ENCODE results near the gene BBIP1.

- TF ChIP-seq EZH2 (IDR thresholded peaks at IDR 0.05; ENCODE audit: borderline replicate concordance, insufficient read depth, low read length, poor library complexity, severe bottlenecking) (no peak), RAD21 (conservative IDR thresholded peaks at IDR 0.05) (no peak), TAF1 (IDR thresholded peaks at IDR 0.05; ENCODE audit: low read depth) (no peak), EP300 (conservative IDR thresholded peaks at IDR 0.05; ENCODE audit: poor library complexity, severe bottlenecking) (no peak), SMC3 (conservative IDR thresholded peaks at IDR 0.05; ENCODE audit: poor library complexity) (no peak)
- TF ChIP-seq, protein P1, sequence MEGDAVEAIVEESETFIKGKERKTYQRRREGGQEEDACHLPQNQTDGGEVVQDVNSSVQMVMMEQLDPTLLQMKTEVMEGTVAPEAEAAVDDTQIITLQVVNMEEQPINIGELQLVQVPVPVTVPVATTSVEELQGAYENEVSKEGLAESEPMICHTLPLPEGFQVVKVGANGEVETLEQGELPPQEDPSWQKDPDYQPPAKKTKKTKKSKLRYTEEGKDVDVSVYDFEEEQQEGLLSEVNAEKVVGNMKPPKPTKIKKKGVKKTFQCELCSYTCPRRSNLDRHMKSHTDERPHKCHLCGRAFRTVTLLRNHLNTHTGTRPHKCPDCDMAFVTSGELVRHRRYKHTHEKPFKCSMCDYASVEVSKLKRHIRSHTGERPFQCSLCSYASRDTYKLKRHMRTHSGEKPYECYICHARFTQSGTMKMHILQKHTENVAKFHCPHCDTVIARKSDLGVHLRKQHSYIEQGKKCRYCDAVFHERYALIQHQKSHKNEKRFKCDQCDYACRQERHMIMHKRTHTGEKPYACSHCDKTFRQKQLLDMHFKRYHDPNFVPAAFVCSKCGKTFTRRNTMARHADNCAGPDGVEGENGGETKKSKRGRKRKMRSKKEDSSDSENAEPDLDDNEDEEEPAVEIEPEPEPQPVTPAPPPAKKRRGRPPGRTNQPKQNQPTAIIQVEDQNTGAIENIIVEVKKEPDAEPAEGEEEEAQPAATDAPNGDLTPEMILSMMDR (IDR thresholded peaks at IDR 0.05; ENCODE audit: poor library complexity, severe bottlenecking), result no peak
Measured at GRCh38 chr10:110881905-110882304, 37.1 kb downstream of the BBIP1 start.
